ENCODE results near the gene TRAF5. TPM values are rescaled to one million over a fixed set of nuclear protein-coding genes. Genes with fewer than 3 reads are reported as not detected.

TRAF5 gene
- total and polyA plus RNA-seq, 4 donors: 0.68 to 3.3 (median 1.6) TPM

DNA sequence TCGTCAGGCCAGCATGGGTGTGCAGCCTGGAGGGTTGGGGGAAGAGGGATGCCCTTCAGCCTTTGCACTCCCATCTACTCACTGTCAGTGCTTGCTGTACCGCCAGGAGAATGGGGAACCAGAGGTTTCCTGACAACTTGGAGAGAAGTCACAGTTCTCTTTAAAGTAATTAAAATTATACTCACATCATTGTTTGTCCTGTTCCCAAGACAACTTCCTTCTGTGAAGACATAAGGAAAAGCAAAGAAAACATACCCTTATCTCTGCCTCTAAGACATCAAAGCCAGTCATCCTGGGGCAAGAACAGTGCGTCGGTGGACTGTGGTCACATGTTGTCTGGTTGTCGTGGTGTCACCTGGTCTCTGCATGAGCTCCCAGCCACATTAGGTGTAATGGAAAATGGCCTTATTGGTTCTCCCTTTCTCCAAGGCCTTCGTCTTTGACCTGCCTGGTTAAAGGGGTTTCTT, 17.6 kb downstream of the TRAF5 start (continued):
- TF ChIP-seq RXRA (IDR thresholded peaks at IDR 0.05): no peak

DNA sequence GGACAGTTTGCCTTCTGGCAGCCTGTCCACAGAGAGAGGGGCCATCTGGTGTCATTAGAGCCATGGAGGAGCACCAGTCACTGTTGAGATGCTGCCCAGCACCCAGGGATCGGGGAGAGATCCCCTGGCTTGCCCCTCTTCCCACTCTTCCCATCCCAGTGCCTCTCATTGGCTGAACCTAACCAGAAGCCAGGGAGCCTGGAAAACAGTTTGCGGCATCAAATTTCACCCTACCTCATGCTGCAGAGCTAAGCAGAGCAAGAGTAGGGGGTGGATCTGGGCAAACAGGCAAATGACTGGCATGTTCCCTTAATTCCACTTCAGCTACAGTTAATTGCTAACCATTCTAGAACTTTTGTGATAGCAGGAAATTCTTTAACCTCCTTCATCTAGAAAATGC, 19.1 kb downstream of the TRAF5 start:
- Histone ChIP-seq H3K27ac (ENCODE audit: low read depth in 1 of 2, low read length in 2 of 2) (no peak overlapping the region), H3K4me3 (ENCODE audit: low read depth in 1 of 3, low read length in 3 of 3) (no peak overlapping the region), H3K27me3 (ENCODE audit: control insufficient read depth in 4 of 4, insufficient read depth in 4 of 4, low read length in 3 of 4) (no peaks in the 10 kb centered on the region), H3K9ac (ENCODE audit: low read depth in 1 of 2, low read length in 2 of 2) (no peak overlapping the region), H3K9me3 (ENCODE audit: control insufficient read depth in 4 of 4, low read length in 3 of 4) (no peaks in the 10 kb centered on the region), H3K4me1 (ENCODE audit: control insufficient read depth in 4 of 4, insufficient read depth in 4 of 4, low read length in 3 of 4) (no peaks in the 10 kb centered on the region), H3K36me3 (ENCODE audit: control insufficient read depth in 4 of 4, insufficient read depth in 3 of 4, low read depth in 1 of 4, low read length in 3 of 4) (no peaks in the 10 kb centered on the region)
- 90% methylated on average over 2 of the region's 2 CpGs for WGBS
- TF ChIP-seq RXRA (IDR thresholded peaks at IDR 0.05) (no peak), RAD21 (IDR thresholded peaks at IDR 0.05) (no peak), HNF4G (IDR thresholded peaks at IDR 0.05) (no peak), GABPA (IDR thresholded peaks at IDR 0.05 in 1 of 2, conservative IDR thresholded peaks at IDR 0.05 in 1 of 2) (no peak), HNF4A (conservative IDR thresholded peaks at IDR 0.05) (no peak)
- TF ChIP-seq, protein P1, sequence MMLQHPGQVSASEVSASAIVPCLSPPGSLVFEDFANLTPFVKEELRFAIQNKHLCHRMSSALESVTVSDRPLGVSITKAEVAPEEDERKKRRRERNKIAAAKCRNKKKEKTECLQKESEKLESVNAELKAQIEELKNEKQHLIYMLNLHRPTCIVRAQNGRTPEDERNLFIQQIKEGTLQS (IDR thresholded peaks at IDR 0.05): no peak
- TF ChIP-seq, protein P2, sequence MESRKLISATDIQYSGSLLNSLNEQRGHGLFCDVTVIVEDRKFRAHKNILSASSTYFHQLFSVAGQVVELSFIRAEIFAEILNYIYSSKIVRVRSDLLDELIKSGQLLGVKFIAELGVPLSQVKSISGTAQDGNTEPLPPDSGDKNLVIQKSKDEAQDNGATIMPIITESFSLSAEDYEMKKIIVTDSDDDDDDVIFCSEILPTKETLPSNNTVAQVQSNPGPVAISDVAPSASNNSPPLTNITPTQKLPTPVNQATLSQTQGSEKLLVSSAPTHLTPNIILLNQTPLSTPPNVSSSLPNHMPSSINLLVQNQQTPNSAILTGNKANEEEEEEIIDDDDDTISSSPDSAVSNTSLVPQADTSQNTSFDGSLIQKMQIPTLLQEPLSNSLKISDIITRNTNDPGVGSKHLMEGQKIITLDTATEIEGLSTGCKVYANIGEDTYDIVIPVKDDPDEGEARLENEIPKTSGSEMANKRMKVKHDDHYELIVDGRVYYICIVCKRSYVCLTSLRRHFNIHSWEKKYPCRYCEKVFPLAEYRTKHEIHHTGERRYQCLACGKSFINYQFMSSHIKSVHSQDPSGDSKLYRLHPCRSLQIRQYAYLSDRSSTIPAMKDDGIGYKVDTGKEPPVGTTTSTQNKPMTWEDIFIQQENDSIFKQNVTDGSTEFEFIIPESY (IDR thresholded peaks at IDR 0.05): no peak
- no peak for DNase-seq (ENCODE audit: low spot score)

DNA sequence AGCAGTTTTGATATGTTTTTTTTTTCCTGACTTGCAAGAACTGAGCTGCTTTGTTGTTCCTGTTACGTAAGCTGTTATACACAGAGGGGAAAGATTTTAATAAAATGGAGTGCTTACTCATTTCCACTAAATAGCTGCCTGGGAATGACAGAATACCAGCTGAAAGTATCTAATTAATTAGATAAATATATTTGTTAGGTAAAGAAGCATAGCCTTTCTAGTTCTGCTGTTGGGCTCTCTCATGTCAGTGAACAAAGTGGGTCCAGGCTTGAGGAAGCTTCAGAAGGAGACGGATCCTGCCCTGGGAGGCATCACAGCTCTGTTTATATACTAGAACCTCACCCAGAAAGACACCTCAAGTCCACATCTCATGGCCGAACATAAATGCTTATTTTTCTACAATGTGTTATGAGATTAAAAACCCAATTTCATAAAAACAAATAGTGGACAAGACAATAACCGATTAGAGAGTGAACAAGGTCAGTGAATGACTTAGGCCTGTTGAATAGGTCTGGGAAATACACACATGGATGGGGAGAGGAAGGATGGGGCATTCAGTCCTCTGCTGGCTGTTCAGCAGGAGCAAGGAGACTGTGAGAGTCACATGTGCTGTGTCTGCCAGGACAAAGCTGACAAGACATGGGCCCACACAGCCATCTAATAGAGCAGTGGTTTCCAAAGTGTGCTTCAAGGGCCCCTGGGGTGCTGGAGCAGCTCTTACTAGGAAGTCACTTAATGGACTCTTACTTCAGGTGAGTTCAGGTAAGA, 20.6 kb downstream of the TRAF5 start:
- Histone ChIP-seq H3K4me3 (ENCODE audit: low read depth in 1 of 3, low read length in 3 of 3) (no peak overlapping the region), H3K27me3 (ENCODE audit: control insufficient read depth in 4 of 4, insufficient read depth in 4 of 4, low read length in 3 of 4) (no peaks in the 10 kb centered on the region), H3K27ac (ENCODE audit: low read depth in 1 of 2, low read length in 2 of 2) (no peak overlapping the region), H3K9me3 (ENCODE audit: control insufficient read depth in 4 of 4, low read length in 3 of 4) (no peaks in the 10 kb centered on the region), H3K4me1 (ENCODE audit: control insufficient read depth in 4 of 4, insufficient read depth in 4 of 4, low read length in 3 of 4) (no peaks in the 10 kb centered on the region), H3K36me3 (ENCODE audit: control insufficient read depth in 4 of 4, insufficient read depth in 3 of 4, low read depth in 1 of 4, low read length in 3 of 4) (no peaks in the 10 kb centered on the region), H3K9ac (ENCODE audit: low read depth in 1 of 2, low read length in 2 of 2) (no peak overlapping the region)
- no peak for DNase-seq (ENCODE audit: low spot score)
- TF ChIP-seq NR2F2 (IDR thresholded peaks at IDR 0.05) (no peak), YY1 (IDR thresholded peaks at IDR 0.05) (no peak), FOXA2 (IDR thresholded peaks at IDR 0.05) (no peak), TAF1 (conservative IDR thresholded peaks at IDR 0.05) (no peak), GABPA (IDR thresholded peaks at IDR 0.05 in 1 of 2, conservative IDR thresholded peaks at IDR 0.05 in 1 of 2) (no peak), FOXA1 (IDR thresholded peaks at IDR 0.05) (no peak), JUND (IDR thresholded peaks at IDR 0.05) (no peak), HNF4A (conservative IDR thresholded peaks at IDR 0.05) (no peak), RXRA (IDR thresholded peaks at IDR 0.05) (no peak), RAD21 (IDR thresholded peaks at IDR 0.05) (no peak), SP1 (IDR thresholded peaks at IDR 0.05) (no peak)
- TF ChIP-seq, protein P2 (IDR thresholded peaks at IDR 0.05): no peak
- TF ChIP-seq, protein P3, sequence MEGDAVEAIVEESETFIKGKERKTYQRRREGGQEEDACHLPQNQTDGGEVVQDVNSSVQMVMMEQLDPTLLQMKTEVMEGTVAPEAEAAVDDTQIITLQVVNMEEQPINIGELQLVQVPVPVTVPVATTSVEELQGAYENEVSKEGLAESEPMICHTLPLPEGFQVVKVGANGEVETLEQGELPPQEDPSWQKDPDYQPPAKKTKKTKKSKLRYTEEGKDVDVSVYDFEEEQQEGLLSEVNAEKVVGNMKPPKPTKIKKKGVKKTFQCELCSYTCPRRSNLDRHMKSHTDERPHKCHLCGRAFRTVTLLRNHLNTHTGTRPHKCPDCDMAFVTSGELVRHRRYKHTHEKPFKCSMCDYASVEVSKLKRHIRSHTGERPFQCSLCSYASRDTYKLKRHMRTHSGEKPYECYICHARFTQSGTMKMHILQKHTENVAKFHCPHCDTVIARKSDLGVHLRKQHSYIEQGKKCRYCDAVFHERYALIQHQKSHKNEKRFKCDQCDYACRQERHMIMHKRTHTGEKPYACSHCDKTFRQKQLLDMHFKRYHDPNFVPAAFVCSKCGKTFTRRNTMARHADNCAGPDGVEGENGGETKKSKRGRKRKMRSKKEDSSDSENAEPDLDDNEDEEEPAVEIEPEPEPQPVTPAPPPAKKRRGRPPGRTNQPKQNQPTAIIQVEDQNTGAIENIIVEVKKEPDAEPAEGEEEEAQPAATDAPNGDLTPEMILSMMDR (IDR thresholded peaks at IDR 0.05; ENCODE audit: low read depth, low read length, missing input control): no peak
- TF ChIP-seq, protein P1 (IDR thresholded peaks at IDR 0.05): no peak
- TF ChIP-seq, protein P4, sequence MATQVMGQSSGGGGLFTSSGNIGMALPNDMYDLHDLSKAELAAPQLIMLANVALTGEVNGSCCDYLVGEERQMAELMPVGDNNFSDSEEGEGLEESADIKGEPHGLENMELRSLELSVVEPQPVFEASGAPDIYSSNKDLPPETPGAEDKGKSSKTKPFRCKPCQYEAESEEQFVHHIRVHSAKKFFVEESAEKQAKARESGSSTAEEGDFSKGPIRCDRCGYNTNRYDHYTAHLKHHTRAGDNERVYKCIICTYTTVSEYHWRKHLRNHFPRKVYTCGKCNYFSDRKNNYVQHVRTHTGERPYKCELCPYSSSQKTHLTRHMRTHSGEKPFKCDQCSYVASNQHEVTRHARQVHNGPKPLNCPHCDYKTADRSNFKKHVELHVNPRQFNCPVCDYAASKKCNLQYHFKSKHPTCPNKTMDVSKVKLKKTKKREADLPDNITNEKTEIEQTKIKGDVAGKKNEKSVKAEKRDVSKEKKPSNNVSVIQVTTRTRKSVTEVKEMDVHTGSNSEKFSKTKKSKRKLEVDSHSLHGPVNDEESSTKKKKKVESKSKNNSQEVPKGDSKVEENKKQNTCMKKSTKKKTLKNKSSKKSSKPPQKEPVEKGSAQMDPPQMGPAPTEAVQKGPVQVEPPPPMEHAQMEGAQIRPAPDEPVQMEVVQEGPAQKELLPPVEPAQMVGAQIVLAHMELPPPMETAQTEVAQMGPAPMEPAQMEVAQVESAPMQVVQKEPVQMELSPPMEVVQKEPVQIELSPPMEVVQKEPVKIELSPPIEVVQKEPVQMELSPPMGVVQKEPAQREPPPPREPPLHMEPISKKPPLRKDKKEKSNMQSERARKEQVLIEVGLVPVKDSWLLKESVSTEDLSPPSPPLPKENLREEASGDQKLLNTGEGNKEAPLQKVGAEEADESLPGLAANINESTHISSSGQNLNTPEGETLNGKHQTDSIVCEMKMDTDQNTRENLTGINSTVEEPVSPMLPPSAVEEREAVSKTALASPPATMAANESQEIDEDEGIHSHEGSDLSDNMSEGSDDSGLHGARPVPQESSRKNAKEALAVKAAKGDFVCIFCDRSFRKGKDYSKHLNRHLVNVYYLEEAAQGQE (IDR thresholded peaks at IDR 0.05): no peak
- TF ChIP-seq, protein P5, sequence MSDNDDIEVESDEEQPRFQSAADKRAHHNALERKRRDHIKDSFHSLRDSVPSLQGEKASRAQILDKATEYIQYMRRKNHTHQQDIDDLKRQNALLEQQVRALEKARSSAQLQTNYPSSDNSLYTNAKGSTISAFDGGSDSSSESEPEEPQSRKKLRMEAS (IDR thresholded peaks at IDR 0.05): no peak
- 86% methylated on average over 4 of the region's 4 CpGs for WGBS
